T-cell (primary cell): ENCODE results near the gene HOXC10. TPM values are rescaled to one million over a fixed set of nuclear protein-coding genes. Genes with fewer than 3 reads are reported as not detected.

Source experiments
- ATAC-seq, 4 experiments: fragments of 200-7000 bp in 3 of 4; fragments of 150-1000 bp in 1 of 4; cut with Tn5 transposase; replicated peaks in 1 of 4; 1 replicate in 3 of 4; 2 replicates in 1 of 4; pipeline ENCODE4 v1.10.0; 2021; ENCODE audit warnings: moderate library complexity in 3 of 4, mild to moderate bottlenecking in 2 of 4, moderate number of reproducible peaks in 1 of 4
- CTCF ChIA-PET, 2 donors: fragments of 300-600 bp; sonication (Branson Sonifier 250); formaldehyde crosslinking; loops; one replicate each; lab custom pipeline; 2022; ENCODE audit warnings: antibody characterized with exemption in 2 of 2; lab: Charles Lee
- POLR2A ChIA-PET, 2 donors: fragments of 300-600 bp; sonication (Branson Sonifier 250); formaldehyde crosslinking; loops; one replicate each; lab custom pipeline; 2022; ENCODE audit warnings: antibody characterized with exemption in 2 of 2; lab: Charles Lee
- DNase-seq, 35 experiments: peaks; one replicate each; pipeline versions ENCODE4 v3.0.0 to v3.0.0-alpha.2; 2013 to 2023
- H3K27ac ChIP-seq: one replicate; pipeline ENCODE4 v1.5.1; 2013; ENCODE audit warnings: low read length
- H3K27me3 ChIP-seq, 2 experiments: replicated peaks in 1 of 2; 1 replicate in 1 of 2; 2 replicates in 1 of 2; pipeline versions ENCODE4 v1.6.1 to v1.7.0; 2013; ENCODE audit warnings: low read length in 1 of 2, mixed read lengths in 1 of 2; ENCODE audit not compliant: control insufficient read depth in 2 of 2, insufficient read depth in 2 of 2; ENCODE audit errors: extremely low read depth in 1 of 2
- H3K36me3 ChIP-seq, 2 donors: 1 replicate in 1 of 2; 2 replicates in 1 of 2; pipeline versions ENCODE4 v1.6.1 to v1.7.0; 2013; ENCODE audit warnings: low read length in 1 of 2; ENCODE audit not compliant: control insufficient read depth in 2 of 2, insufficient read depth in 1 of 2; ENCODE audit errors: extremely low read depth in 1 of 2
- H3K4me1 ChIP-seq, 2 experiments: 1 replicate in 1 of 2; 2 replicates in 1 of 2; pipeline versions ENCODE4 v1.6.1 to v1.7.0; 2013; ENCODE audit warnings: low read length in 2 of 2, mixed read lengths in 1 of 2; ENCODE audit not compliant: insufficient read depth in 2 of 2, control insufficient read depth in 1 of 2; ENCODE audit errors: extremely low read depth in 1 of 2
- H3K4me3 ChIP-seq, 2 donors: 1 replicate in 1 of 2; 2 replicates in 1 of 2; pipeline versions ENCODE4 v1.5.1 to v1.7.0; 2013; ENCODE audit warnings: mild to moderate bottlenecking in 2 of 2, low read length in 1 of 2, moderate library complexity in 1 of 2; ENCODE audit not compliant: control insufficient read depth in 1 of 2; ENCODE audit errors: extremely low read depth in 1 of 2
- H3K9me3 ChIP-seq: 2 replicates; pipeline ENCODE4 v1.7.0; 2013
- H3K27ac Mint-ChIP-seq, 2 donors: one replicate each; pipeline ENCODE4 v1.8.0; 2020 to 2021; ENCODE audit warnings: mild to moderate bottlenecking in 2 of 2, mixed read lengths in 2 of 2
- H3K27me3 Mint-ChIP-seq, 2 donors: one replicate each; pipeline ENCODE4 v1.8.0; 2021 to 2022; ENCODE audit warnings: mixed read lengths in 2 of 2
- H3K36me3 Mint-ChIP-seq: one replicate; pipeline ENCODE4 v1.8.0; 2021; ENCODE audit warnings: mixed read lengths
- H3K4me1 Mint-ChIP-seq, 3 donors: one replicate each; pipeline ENCODE4 v1.8.0; 2020 to 2022; ENCODE audit warnings: mixed read lengths in 3 of 3, mild to moderate bottlenecking in 1 of 3
- H3K4me3 Mint-ChIP-seq, 3 donors: one replicate each; pipeline ENCODE4 v1.8.0; 2020 to 2022; ENCODE audit warnings: mild to moderate bottlenecking in 3 of 3, mixed read lengths in 3 of 3, moderate library complexity in 3 of 3
- H3K9me3 Mint-ChIP-seq, 3 donors: one replicate each; pipeline ENCODE4 v1.8.0; 2020 to 2022; ENCODE audit warnings: mixed read lengths in 3 of 3
- WGBS: methylation state at CpG from one replicate; pipeline ENCODE4 v1.1.5; 2013; ENCODE audit warnings: missing lambda C conversion rate; ENCODE audit not compliant: insufficient coverage; 5-methylcytosine and 5-hydroxymethylcytosine counted together
- total RNA-seq, 35 experiments: library from RNA in 6 of 35; stranded (reverse) in 6 of 35; fragments of 120-200 nt in 1 of 35; gene quantifications; one replicate each; pipeline versions ENCODE4 v1.2.1 to v1.2.4 and lab custom pipeline; 2013 to 2026

HOXC10 gene
- total RNA-seq, 5 donors from 2014 or later (not counting 1 experiment from before 2014, with no cell fraction given) = 0.30 TPM; not detected in 4

DNA sequence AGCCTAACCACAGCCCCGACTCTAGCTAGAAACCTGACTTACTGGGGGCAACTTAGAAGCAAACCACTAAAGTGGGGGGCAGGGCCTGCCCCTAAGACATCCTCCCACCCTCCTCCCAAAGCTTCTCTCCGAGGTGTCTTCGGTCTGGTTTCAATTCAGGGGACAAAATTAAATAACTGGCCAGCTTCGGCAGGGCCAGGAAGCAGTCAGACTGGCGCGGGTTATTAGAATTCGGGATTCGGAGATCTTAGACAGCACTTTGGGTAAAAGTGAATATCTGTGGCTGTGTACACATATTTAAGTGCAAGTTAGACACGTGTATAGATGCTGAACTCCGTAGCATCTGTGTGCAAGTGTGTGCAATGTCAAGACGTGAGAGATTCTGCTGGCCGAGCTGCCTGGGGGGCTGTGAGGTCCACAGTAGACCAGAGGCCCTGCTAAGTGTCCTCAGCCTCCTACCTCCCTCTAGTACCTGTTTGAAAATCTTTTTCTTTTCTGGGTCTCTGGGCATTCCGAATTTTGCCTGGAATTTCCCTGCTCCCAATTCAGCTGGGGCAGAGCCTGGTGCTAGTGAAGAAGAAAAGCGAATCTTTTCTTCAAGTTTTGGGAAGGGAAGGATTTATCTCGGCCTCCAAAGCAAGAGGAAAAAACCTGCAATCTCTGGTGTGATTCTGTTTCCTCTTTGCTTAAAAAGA lies 4.0 kb upstream of the HOXC10 start:
- CTCF ChIA-PET = interaction anchor here in 1 of 2 donors (0.6 kb wide), 1 partner anchor 245 kb away, joined by 6 read pairs; no protein-coding TSS in a partner anchor
- no peaks in the 10 kb centered on the region for H3K9me3 ChIP-seq
- no peak overlapping the region for H3K4me3 Mint-ChIP-seq
- H3K27ac ChIP-seq = no peak overlapping the region
- peaks cover 19 to 97% of the 10 kb centered on the region in 2 experiments for H3K27me3 ChIP-seq
- POLR2A ChIA-PET = no interaction called here
- H3K27me3 Mint-ChIP-seq = peaks cover 85 to 92% of the 10 kb centered on the region in 2 donors
- no peak for ATAC-seq
- no peak overlapping the region for H3K4me3 ChIP-seq
- H3K9me3 Mint-ChIP-seq = no peaks in the 10 kb centered on the region
- H3K4me1 ChIP-seq = peaks cover 0 to 40% of the 10 kb centered on the region in 2 experiments
- WGBS = 39% methylated on average over 6 of the region's 15 CpGs
- peaks cover 11 to 26% (median 17%) of the 10 kb centered on the region in 3 donors for H3K4me1 Mint-ChIP-seq
- DNase-seq = no peak
- H3K36me3 ChIP-seq = no peaks in the 10 kb centered on the region
- H3K36me3 Mint-ChIP-seq = no peaks in the 10 kb centered on the region
- peak overlapping the region in 1 of 2 donors; percentile 33 for H3K27ac Mint-ChIP-seq

- no peaks in the 10 kb centered on the region for H3K9me3 Mint-ChIP-seq
- no peak for DNase-seq
- H3K27me3 ChIP-seq = peaks cover 14 to 97% of the 10 kb centered on the region in 2 experiments
- H3K4me3 Mint-ChIP-seq = no peak overlapping the region
- H3K27ac ChIP-seq = no peak overlapping the region
- H3K4me3 ChIP-seq = no peak overlapping the region
- H3K9me3 ChIP-seq = no peaks in the 10 kb centered on the region
- H3K36me3 ChIP-seq = no peaks in the 10 kb centered on the region
- peaks cover 16 to 35% (median 25%) of the 10 kb centered on the region in 3 donors for H3K4me1 Mint-ChIP-seq
- H3K4me1 ChIP-seq = peaks cover 0 to 41% of the 10 kb centered on the region in 2 experiments
- peaks cover 84 to 91% of the 10 kb centered on the region in 2 donors for H3K27me3 Mint-ChIP-seq
- ChIA-PET POLR2A (no interaction called here), CTCF (no interaction called here)
- 16% methylated on average over 21 of the region's 30 CpGs for WGBS
- peak overlapping the region in 1 of 2 donors; percentile 22 for H3K27ac Mint-ChIP-seq
- no peak for ATAC-seq
- H3K36me3 Mint-ChIP-seq = no peaks in the 10 kb centered on the region
These were observed 3.0 kb upstream of the HOXC10 start for GRCh38 chr12:53981634-53982565.

- H3K9me3 Mint-ChIP-seq = no peaks in the 10 kb centered on the region
These were observed 2.0 kb upstream of the HOXC10 start for GRCh38 chr12:53982648-53983567.

GRCh38 chr12:53983568-53983949 lies 1.4 kb upstream of the HOXC10 start:
- ChIA-PET CTCF (no interaction called here), POLR2A (no interaction called here)
- H3K4me1 ChIP-seq = peaks cover 0 to 37% of the 10 kb centered on the region in 2 experiments
- Mint-ChIP-seq H3K4me1 (peaks cover 16 to 44% (median 30%) of the 10 kb centered on the region in 3 donors), H3K9me3 (no peaks in the 10 kb centered on the region), H3K27ac (peak overlapping the region in 1 of 2 donors; percentile 36), H3K4me3 (peak overlapping the region in 1 of 3 donors; percentile 17), H3K27me3 (peaks cover 86 to 93% of the 10 kb centered on the region in 2 donors), H3K36me3 (no peaks in the 10 kb centered on the region)
- no peaks in the 10 kb centered on the region for H3K36me3 ChIP-seq
- WGBS = 7% methylated on average over 9 of the region's 17 CpGs
- no peak overlapping the region for H3K4me3 ChIP-seq
- peaks cover 15 to 98% of the 10 kb centered on the region in 2 experiments for H3K27me3 ChIP-seq
- DNase-seq (no peak), ATAC-seq (no peak)
- H3K27ac ChIP-seq = no peak overlapping the region
- no peaks in the 10 kb centered on the region for H3K9me3 ChIP-seq

More at GRCh38 chr12:53982648-53983567, 2.0 kb upstream of the HOXC10 start:
- 11% methylated on average over 17 of the region's 26 CpGs for WGBS
- Histone ChIP-seq H3K27me3 (peaks cover 17 to 99% of the 10 kb centered on the region in 2 experiments), H3K9me3 (no peaks in the 10 kb centered on the region), H3K4me3 (no peak overlapping the region), H3K27ac (no peak overlapping the region), H3K4me1 (peaks cover 0 to 40% of the 10 kb centered on the region in 2 experiments), H3K36me3 (no peaks in the 10 kb centered on the region)
- ATAC-seq (no peak), DNase-seq (no peak)
- H3K27ac Mint-ChIP-seq = peak overlapping the region in 1 of 2 donors; percentile 36
- peaks cover 86 to 92% of the 10 kb centered on the region in 2 donors for H3K27me3 Mint-ChIP-seq
- peaks cover 16 to 38% (median 28%) of the 10 kb centered on the region in 3 donors for H3K4me1 Mint-ChIP-seq
- H3K4me3 Mint-ChIP-seq = no peak overlapping the region
- no peaks in the 10 kb centered on the region for H3K36me3 Mint-ChIP-seq
- ChIA-PET CTCF (no interaction called here), POLR2A (no interaction called here)

DNA sequence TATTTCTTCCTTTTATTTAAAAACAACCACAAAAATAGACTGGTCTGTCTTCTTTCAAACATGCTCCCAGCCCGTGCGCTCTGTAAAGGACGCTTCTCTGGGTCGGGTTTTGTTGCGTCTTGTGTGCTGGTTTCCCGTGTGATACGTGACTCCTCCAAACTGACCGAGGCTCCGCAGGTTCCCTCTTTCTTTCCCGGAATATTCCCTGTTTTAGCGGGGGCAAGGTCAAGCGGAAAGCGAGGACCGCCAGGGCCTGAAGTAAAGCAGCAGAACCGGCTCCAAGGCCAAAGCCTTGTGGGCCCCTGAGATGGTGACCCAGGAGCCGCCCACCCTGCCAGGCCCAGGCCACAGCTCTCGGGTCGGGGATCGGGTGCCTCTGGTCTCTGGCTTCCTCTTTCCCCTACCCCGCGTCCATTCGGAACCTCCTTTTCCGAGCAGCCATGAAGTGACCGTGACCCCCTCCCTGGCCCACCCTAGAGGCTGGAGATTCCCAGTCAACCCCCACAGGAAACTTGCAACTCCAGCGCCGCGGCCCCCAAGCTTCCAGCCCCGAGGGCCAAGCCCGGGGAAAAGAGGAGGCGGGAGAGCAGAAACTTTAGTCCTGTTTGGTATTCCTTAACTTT lies 885 bp upstream of the HOXC10 start:
- peaks cover 18 to 49% (median 34%) of the 10 kb centered on the region in 3 donors for H3K4me1 Mint-ChIP-seq
- Histone ChIP-seq H3K4me3 (no peak overlapping the region), H3K9me3 (no peaks in the 10 kb centered on the region), H3K27ac (no peak overlapping the region), H3K27me3 (peaks cover 16 to 98% of the 10 kb centered on the region in 2 experiments), H3K36me3 (no peaks in the 10 kb centered on the region), H3K4me1 (peaks cover 1 to 41% of the 10 kb centered on the region in 2 experiments)
- ChIA-PET POLR2A (no interaction called here), CTCF (interaction anchor here in 1 of 2 donors (0.5 to 1.2 kb wide), 3 partner anchors 188 to 269 kb away, joined by 4 to 9 read pairs (median 6); no protein-coding TSS in a partner anchor)
- H3K27ac Mint-ChIP-seq = peak overlapping the region; percentile 28 to 43
- H3K4me3 Mint-ChIP-seq = peak overlapping the region in 1 of 3 donors; percentile 17
- H3K36me3 Mint-ChIP-seq = no peaks in the 10 kb centered on the region
- DNase-seq = no peak
- no peaks in the 10 kb centered on the region for H3K9me3 Mint-ChIP-seq
- peaks cover 85 to 93% of the 10 kb centered on the region in 2 donors for H3K27me3 Mint-ChIP-seq
- WGBS = 6% methylated on average over 24 of the region's 30 CpGs
- no peak for ATAC-seq
